ENCODE data around the gene PAX8.

PAX8 gene

GRCh38 chr2:113260991-113261390, 17.7 kb downstream of the PAX8 start:
- DNase-seq = no peak

- no peak for DNase-seq
These were observed 20.1 kb downstream of the PAX8 start for GRCh38 chr2:113258471-113259147.

GRCh38 chr2:113257516-113258264, 21.0 kb downstream of the PAX8 start:
- DNase-seq = no peak

GRCh38 chr2:113255140-113256070, 23.3 kb downstream of the PAX8 start:
- no peak for DNase-seq

GRCh38 chr2:113253453-113253852, 25.3 kb downstream of the PAX8 start:
- DNase-seq = no peak

- no peak for DNase-seq
These were observed 26.6 kb downstream of the PAX8 start for GRCh38 chr2:113252047-113252590.

- DNase-seq = no peak
These were observed 27.6 kb downstream of the PAX8 start for GRCh38 chr2:113251118-113251517.

GRCh38 chr2:113248997-113249770, 29.5 kb downstream of the PAX8 start:
- peak; percentile 63 for DNase-seq

- no peak for DNase-seq
These were observed 32.1 kb downstream of the PAX8 start for GRCh38 chr2:113246606-113247005.

GRCh38 chr2:113245276-113245711, 33.4 kb downstream of the PAX8 start:
- no peak for DNase-seq

GRCh38 chr2:113242327-113242726, 36.4 kb downstream of the PAX8 start:
- DNase-seq = no peak

GRCh38 chr2:113240915-113241911, 37.5 kb downstream of the PAX8 start:
- DNase-seq = no peak

GRCh38 chr2:113240150-113240914, 38.4 kb downstream of the PAX8 start:
- peak; percentile 62 for DNase-seq

GRCh38 chr2:113238871-113239839, 39.6 kb downstream of the PAX8 start:
- no peak for DNase-seq

- no peak for DNase-seq
These were observed 41.0 kb downstream of the PAX8 start for GRCh38 chr2:113237604-113238160.

GRCh38 chr2:113236367-113237159, 42.2 kb downstream of the PAX8 start:
- DNase-seq = no peak

Measured in DMS79 treated with DMSO at 0.1 percent for 48 hours (cell line).